Measurements from ENCODE around the gene KIF13A.

GRCh38 chr6:17803409-17803808 lies 184.0 kb downstream of the KIF13A start:
- no peak for TF ChIP-seq CTCF (IDR thresholded peaks at IDR 0.05)
- no peak for TF ChIP-seq POLR2A (IDR thresholded peaks at IDR 0.05; ENCODE audit: low read depth)
